SH-SY5Y (cell line): ENCODE measurements around the gene KIAA1191.

ENCODE experiments used
- GATA2 ChIP-seq: IDR thresholded peaks from 2 replicates; pipeline ENCODE4 v1.6.1; 2011; ENCODE audit warnings: mild to moderate bottlenecking, low read depth, low read length
- GATA3 ChIP-seq: IDR thresholded peaks from 2 replicates; pipeline ENCODE4 v1.6.1; 2011; ENCODE audit warnings: low read depth, mild to moderate bottlenecking, low read length, moderate library complexity

- TF ChIP-seq GATA2: no peak
- no peak for TF ChIP-seq GATA3
Observed at GRCh38 chr5:176388003-176388443, 26.5 kb upstream of the KIAA1191 start.
